Amygdala (tissue), 56 donors: ENCODE measurements around the gene RRN3.
"Not testable (repeated sequence)": the region's sequence is repeated elsewhere in the genome, so short reads cannot be mapped to it uniquely, and the experiment has no call there.

Experiments
- DNase-seq, 56 donors: peaks; one replicate each; lab custom pipeline; 2025; lab: John Stamatoyannopoulos, UW

RRN3 gene

DNA sequence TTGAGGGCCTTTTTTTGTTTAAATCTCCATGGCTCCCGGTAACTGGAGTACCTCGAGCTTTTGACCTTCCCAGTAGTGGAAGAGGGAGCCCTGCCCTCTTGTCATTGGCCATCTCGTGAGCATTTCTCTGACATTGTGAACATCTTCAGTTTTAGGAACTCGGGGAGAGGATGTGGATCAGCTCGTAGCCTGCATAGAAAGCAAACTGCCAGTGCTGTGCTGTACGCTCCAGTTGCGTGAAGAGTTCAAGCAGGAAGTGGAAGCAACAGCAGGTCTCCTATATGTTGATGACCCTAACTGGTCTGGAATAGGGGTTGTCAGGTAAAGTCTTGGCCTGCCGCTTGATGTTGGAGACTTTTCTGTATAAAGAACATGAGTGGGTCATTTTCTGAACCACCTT lies 62.5 kb downstream of the RRN3 start:
- no peak for DNase-seq

- no peak for DNase-seq
Measured at GRCh38 chr16:15031179-15031578, 62.9 kb downstream of the RRN3 start.

DNA sequence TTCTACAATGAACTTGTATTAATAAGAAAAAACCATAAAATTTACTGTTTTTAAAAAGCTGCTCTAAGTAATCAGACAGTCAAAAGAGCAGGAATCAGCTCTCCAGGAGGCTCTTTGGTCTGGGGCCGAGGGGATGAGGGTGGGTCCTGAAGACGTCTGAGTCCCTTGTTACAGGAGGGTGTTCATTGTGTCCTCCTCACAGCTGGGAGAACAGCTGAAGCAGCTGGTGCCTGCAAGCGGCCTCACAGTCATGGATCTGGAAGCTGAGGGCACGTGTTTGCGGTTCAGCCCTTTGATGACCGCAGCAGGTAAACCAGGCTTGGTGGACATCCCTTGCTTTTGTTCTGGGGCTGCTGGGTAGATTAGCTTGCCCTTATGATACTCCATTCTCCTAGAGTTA lies 64.3 kb downstream of the RRN3 start:
- not testable (repeated sequence) for DNase-seq

DNA sequence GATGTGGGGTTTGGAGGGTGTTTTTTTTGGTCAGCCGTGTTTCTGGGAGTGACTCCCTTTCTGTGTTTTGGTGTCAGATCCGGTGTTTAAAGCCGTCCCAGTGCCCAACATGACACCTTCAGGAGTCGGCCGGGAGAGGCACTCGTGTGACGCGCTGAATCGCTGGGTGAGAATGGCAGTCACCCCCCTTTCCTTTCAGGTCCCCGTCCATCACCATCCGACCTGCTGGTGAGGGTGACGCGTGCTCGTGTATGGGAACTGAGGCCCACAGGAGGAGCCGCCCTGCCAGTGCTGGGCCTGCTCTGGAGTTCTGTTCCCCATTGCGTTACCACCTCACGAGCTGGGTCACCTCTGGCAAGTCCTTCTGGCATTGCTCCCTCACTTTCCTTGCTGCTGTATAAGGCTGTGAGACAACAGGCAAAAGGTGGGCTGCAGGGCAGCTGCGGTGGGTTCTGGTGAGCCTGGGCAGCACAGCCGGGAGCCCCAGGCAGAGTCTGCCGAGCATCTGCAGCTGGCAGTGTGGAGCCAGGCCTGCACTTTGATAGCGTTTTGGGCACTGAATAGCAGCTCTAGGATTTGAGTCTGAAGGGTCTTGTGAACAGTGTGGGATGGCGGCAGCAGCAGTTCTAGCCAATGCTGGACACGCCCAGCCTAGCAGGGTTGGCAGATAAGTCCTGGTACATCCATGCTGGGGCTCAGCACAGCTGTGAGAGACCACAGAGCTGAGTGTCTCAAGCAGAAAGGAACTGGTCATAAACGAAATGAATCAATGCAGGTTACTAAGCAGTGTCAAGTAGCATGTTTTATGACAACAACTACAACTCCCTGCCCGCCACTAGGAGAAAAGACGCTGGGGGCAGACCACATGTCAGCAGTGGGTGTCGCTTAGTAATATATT lies 65.0 kb downstream of the RRN3 start:
- DNase-seq = peak in 11 of 56 donors; percentile 11 to 63 (median 29)

DNA sequence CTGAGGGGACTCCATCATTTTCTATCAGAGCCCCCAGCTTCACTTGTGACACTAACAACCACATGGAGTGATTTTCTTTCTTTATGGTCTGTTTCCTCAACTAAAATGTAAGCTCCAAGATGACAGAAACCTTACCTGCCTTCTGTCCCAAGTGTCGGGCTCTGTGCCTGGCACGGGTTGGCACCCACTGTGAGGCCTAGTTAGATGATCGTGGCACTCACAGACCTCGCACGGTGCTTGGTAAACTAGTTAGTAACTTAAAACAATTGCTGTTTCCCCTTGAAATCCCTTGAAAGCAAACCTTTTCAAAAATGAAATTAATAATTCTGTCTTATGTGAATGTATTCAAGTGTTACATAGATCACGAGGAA lies 65.7 kb downstream of the RRN3 start:
- DNase-seq = not testable (repeated sequence)

DNA sequence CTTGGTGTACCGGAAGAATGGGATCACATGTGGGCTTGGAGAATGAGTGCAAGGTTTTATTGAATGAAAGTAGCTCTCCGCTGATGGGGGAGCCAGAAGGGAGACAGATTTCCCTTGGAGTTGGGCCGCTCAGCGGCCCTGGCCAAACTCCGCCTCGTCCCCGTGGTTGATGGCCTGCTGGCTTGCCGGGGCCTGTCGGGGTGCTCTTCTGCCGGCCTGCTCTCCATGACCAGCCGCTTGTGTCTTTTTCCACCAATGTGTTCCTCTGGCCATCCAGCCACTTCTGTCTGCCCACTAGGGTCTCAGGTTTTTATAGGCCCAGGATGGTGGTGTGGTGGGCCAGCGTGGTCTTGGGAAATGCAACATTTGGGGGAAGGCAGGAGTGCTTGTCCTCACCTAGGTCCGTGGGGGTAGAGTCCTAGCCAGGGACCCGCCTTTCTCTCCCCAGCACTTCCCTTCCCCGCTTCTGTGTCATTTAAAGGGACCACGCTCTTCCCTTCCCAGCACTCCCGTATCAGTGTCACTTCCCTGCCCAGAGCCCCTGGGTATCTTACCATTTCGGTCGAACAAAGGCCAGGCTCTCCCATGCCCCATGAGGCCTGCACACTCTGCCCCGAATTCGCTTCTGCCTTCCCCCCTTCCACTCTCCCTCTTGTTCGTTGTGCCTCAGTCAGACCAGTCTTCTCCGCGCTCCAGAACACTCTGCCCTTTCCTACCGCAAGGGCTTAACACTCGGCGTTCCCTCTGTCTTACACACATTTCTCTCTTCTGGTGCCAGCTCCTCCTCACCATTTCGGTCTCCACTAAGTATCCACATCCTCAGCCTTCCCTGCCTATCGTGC lies 66.3 kb downstream of the RRN3 start:
- DNase-seq = peak in 3 of 56 donors; percentile 10 to 22 (median 12)

GRCh38 chr16:15027051-15027450 lies 67.0 kb downstream of the RRN3 start:
- not testable (repeated sequence) for DNase-seq

DNA sequence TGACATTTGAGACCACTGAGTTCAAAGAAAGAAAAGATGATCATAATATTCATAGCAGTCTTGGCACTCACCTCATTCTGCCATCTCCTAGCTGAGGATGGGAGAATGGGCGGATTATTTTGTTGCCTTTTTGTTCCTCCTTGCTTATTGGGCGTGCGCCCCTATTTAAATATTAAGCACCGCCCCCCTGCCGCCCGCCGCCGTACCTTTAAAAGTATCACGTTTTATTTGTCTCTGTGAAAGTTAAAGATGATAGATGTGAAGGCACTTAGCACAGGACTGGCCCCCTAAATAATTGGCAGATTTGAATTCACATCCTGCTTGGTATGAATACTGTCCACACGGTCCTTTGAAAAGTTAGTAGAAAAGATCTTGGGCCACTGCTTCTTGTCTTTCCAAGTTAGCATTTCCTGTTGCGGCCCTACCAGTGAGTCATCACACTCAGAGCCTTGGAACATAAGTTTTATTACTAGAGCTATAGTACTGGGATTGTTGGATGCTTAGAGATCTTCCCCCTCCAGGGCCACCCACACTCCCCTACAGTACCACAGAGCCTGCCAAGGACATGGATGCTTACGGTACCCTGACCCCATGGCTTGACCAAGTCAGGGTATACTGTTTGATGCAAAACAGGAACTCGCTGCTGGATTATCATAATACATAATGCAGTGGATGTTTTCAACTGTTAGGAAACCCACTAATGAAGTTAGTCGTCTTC lies 68.7 kb downstream of the RRN3 start:
- not testable (repeated sequence) for DNase-seq

GRCh38 chr16:15024858-15025199 lies 69.2 kb downstream of the RRN3 start:
- DNase-seq = not testable (repeated sequence)

GRCh38 chr16:15023381-15024077 lies 70.5 kb downstream of the RRN3 start:
- not testable (repeated sequence) for DNase-seq

GRCh38 chr16:15022194-15022593 lies 71.9 kb downstream of the RRN3 start:
- DNase-seq = peak in 5 of 56 donors; percentile 16 to 52 (median 22)

GRCh38 chr16:15021429-15021828 lies 72.6 kb downstream of the RRN3 start:
- DNase-seq = not testable (repeated sequence)

DNA sequence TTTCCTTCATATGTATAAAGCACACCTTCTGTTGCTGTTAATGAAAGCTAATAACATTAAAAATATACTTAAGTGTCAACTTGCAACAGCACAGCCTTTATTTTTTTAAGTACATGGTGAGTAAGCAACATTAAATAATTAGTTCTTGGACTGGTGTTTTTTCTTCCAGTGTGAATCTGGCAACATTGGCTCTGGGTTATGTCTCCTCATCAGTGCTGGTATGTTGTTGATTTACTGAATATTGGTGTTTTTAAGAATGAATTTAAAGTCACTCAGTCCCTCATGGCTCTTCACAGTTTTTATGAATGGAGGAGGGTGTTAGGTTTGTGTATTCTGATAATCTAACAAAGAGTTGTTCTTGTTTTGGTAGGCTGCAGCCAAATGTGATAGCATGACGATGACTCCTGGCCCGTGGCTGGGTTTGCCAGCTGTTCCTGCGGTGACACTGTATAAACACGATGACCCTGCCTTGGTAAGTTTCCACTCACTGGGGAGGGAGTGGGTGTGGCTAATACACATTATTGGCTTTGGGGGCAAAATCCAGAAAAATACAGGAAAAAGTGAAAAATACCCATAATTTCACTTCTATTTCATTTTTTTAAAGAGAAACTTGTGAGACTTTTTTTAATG lies 77.0 kb downstream of the RRN3 start:
- DNase-seq = peak in 5 of 56 donors; percentile 12 to 39 (median 23)

- DNase-seq = not testable (repeated sequence)
Measured at GRCh38 chr16:15016354-15016753, 77.7 kb downstream of the RRN3 start.

- DNase-seq = not testable (repeated sequence)
Measured at GRCh38 chr16:15015671-15016070, 78.4 kb downstream of the RRN3 start.

- DNase-seq = not testable (repeated sequence)
Measured at GRCh38 chr16:15012941-15013340, 81.1 kb downstream of the RRN3 start.
